GM12878 (cell line): ENCODE data around the gene NDST3. TPM values are rescaled to one million over a fixed set of nuclear protein-coding genes. Genes with fewer than 3 reads are reported as not detected.

Experiments used
- ATAC-seq: fragments of 200-7000 bp; cut with Tn5 transposase; 3 replicates; pipeline ENCODE4 v1.9.1; 2020; ENCODE audit warnings: mild to moderate bottlenecking, moderate library complexity
- BruUV-seq: library from RNA; stranded (reverse); fragments of 400-500 nt; replicated peaks from 2 replicates; lab custom pipeline; 2021; lab: Mats Ljungman, UMichigan
- CTCF ChIA-PET: fragments of 300-600 bp; sonication (Branson Sonifier 250); formaldehyde crosslinking; extraction: SDS; loops from one replicate; lab custom pipeline; 2021; ENCODE audit warnings: inconsistent platforms; lab: Yijun Ruan, JAX
- POLR2A ChIA-PET: fragments of 350-600 bp; formaldehyde crosslinking; extraction: SDS; loops from one replicate; lab custom pipeline; 2021; ENCODE audit warnings: inconsistent platforms; lab: Charles Lee
- RAD21 ChIA-PET: fragments of 300-600 bp; sonication (Branson Sonifier 250); formaldehyde crosslinking; loops from one replicate; lab custom pipeline; 2023; ENCODE audit warnings: antibody characterized with exemption; ENCODE audit not compliant: unreplicated experiment; lab: Charles Lee
- SMC1A ChIA-PET: fragments of 300-600 bp; sonication (Branson Sonifier 250); formaldehyde crosslinking; loops from one replicate; lab custom pipeline; 2023; ENCODE audit not compliant: unreplicated experiment, uncharacterized antibody; lab: Charles Lee
- DNase-seq: peaks from one replicate; pipeline ENCODE4 v3.0.0-alpha.2; 2011; ENCODE audit warnings: low read depth, low spot score
- FAIRE-seq: peaks from 3 replicates; lab custom pipeline; 2011; peaks lifted over from hg19 to GRCh38; lab: Jason Lieb, UNC
- H2AFZ ChIP-seq: 2 replicates; pipeline ENCODE4 v1.6.0; 2011; ENCODE audit warnings: low read depth, low read length, control low read depth; ENCODE audit not compliant: control insufficient read depth
- H3K27ac ChIP-seq: 2 replicates; pipeline ENCODE4 v1.5.1; 2011; ENCODE audit warnings: control low read depth; ENCODE audit not compliant: control insufficient read depth, insufficient read depth
- H3K27me3 ChIP-seq, 2 experiments: replicated peaks in 1 of 2; 2 replicates each; pipeline versions ENCODE4 v1.6.0 to v1.6.1; 2011; ENCODE audit warnings: low read length in 1 of 2; ENCODE audit not compliant: control insufficient read depth in 2 of 2, insufficient read depth in 2 of 2
- H3K36me3 ChIP-seq, 2 experiments: 2 replicates each; pipeline ENCODE4 v1.5.1; 2011; ENCODE audit warnings: low read length in 1 of 2; ENCODE audit not compliant: control insufficient read depth in 2 of 2, insufficient read depth in 2 of 2
- H3K4me1 ChIP-seq: 2 replicates; pipeline ENCODE4 v1.6.1; 2011; ENCODE audit warnings: mild to moderate bottlenecking, low read length, moderate library complexity, mixed read lengths; ENCODE audit not compliant: control insufficient read depth, insufficient read depth
- H3K4me2 ChIP-seq: 2 replicates; pipeline ENCODE4 v1.6.0; 2011; ENCODE audit warnings: control low read depth; ENCODE audit not compliant: control insufficient read depth, insufficient read depth
- H3K4me3 ChIP-seq: fragments of 200-600 bp; sonication (generic); 2 replicates; pipeline ENCODE4 v1.5.1; 2016
- H3K79me2 ChIP-seq: 2 replicates; pipeline ENCODE4 v1.6.0; 2011; ENCODE audit warnings: low read length; ENCODE audit not compliant: control insufficient read depth, insufficient read depth
- H3K9ac ChIP-seq: 2 replicates; pipeline ENCODE4 v1.8.0; 2011; ENCODE audit warnings: low read length, control low read depth, mixed read lengths; ENCODE audit not compliant: control insufficient read depth, insufficient read depth
- H3K9me3 ChIP-seq: replicated peaks from 3 replicates; pipeline ENCODE4 v1.5.1; 2011; ENCODE audit warnings: mild to moderate bottlenecking, low read length; ENCODE audit not compliant: control insufficient read depth, insufficient read depth
- H4K20me1 ChIP-seq: 2 replicates; pipeline ENCODE4 v1.6.0; 2011; ENCODE audit not compliant: control insufficient read depth, insufficient read depth
- E4F1 ChIP-seq: fragments of 450-650 bp; IDR thresholded peaks from 2 replicates; pipeline ENCODE4 v1.6.1; 2018; ENCODE audit warnings: borderline replicate concordance, mild to moderate bottlenecking; ENCODE audit not compliant: partially characterized antibody
- EGR1 ChIP-seq, 2 experiments: IDR thresholded peaks; 1 replicate in 1 of 2; 2 replicates in 1 of 2; pipeline ENCODE4 v1.6.1; 2011 to 2012; ENCODE audit warnings: low read depth in 2 of 2, low read length in 2 of 2, borderline replicate concordance in 1 of 2, mild to moderate bottlenecking in 1 of 2, moderate library complexity in 1 of 2
- IKZF2 ChIP-seq, 2 experiments: fragments of 450-650 bp; IDR thresholded peaks; 2 replicates each; pipeline ENCODE4 v1.6.1; 2017; ENCODE audit warnings: mild to moderate bottlenecking in 2 of 2, moderate library complexity in 2 of 2
- KAT2A ChIP-seq: conservative IDR thresholded peaks from 2 replicates; pipeline ENCODE4 v1.6.1; 2011; ENCODE audit warnings: low read depth, low read length; ENCODE audit not compliant: control insufficient read depth
- MAX ChIP-seq: IDR thresholded peaks from 2 replicates; pipeline ENCODE4 v1.6.1; 2012; ENCODE audit warnings: low read depth, low read length, improper control_type of control experiment
- MYC ChIP-seq: IDR thresholded peaks from 2 replicates; pipeline ENCODE4 v1.6.1; 2011; ENCODE audit warnings: mild to moderate bottlenecking, low read length, moderate library complexity, inconsistent platforms; ENCODE audit not compliant: insufficient read depth, insufficient replicate concordance, insufficient read length, severe bottlenecking
- NFYA ChIP-seq: IDR thresholded peaks from 2 replicates; pipeline ENCODE4 v1.6.1; 2011; ENCODE audit warnings: low read depth, mild to moderate bottlenecking, low read length, improper control_type of control experiment, borderline replicate concordance
- NKRF ChIP-seq: fragments of 450-650 bp; conservative IDR thresholded peaks from 2 replicates; pipeline ENCODE4 v1.6.1; 2017; ENCODE audit warnings: mild to moderate bottlenecking, moderate library complexity
- POLR2A ChIP-seq: IDR thresholded peaks from 2 replicates; pipeline ENCODE4 v1.6.1; 2011; ENCODE audit warnings: low read depth, mild to moderate bottlenecking, low read length
- POLR2AphosphoS2 ChIP-seq: IDR thresholded peaks from 2 replicates; pipeline ENCODE4 v1.6.1; 2011; ENCODE audit warnings: low read depth, mild to moderate bottlenecking, low read length, improper control_type of control experiment, moderate library complexity
- RB1 ChIP-seq: fragments of 450-650 bp; formaldehyde crosslinking; IDR thresholded peaks from 2 replicates; pipeline ENCODE4 v1.6.1; 2017; ENCODE audit warnings: mild to moderate bottlenecking, borderline replicate concordance
- RBBP5 ChIP-seq: fragments of 200-600 bp; sonication (generic); conservative IDR thresholded peaks from 2 replicates; pipeline ENCODE4 v1.6.1; 2016
- RCOR1 ChIP-seq: conservative IDR thresholded peaks from 2 replicates; pipeline ENCODE4 v1.6.1; 2012; ENCODE audit warnings: low read depth, low read length, improper control_type of control experiment
- SIN3A ChIP-seq: IDR thresholded peaks from 2 replicates; pipeline ENCODE4 v1.6.1; 2012; ENCODE audit warnings: low read depth, low read length, improper control_type of control experiment
- SUZ12 ChIP-seq: fragments of 200-600 bp; sonication (generic); IDR thresholded peaks from one replicate; pipeline ENCODE4 v1.6.1; 2018; ENCODE audit warnings: antibody characterized with exemption, mild to moderate bottlenecking; ENCODE audit not compliant: unreplicated experiment
- ZNF622 ChIP-seq: fragments of 450-650 bp; IDR thresholded peaks from 2 replicates; pipeline ENCODE4 v1.6.1; 2017; ENCODE audit warnings: mild to moderate bottlenecking, inconsistent platforms
- WGBS: methylation state at CpG from one replicate; pipeline ENCODE4 v1.1.6; 2016; ENCODE audit warnings: low lambda C conversion rate; ENCODE audit not compliant: insufficient replicate concordance, insufficient coverage; ENCODE audit errors: missing lambda C conversion rate; 5-methylcytosine and 5-hydroxymethylcytosine counted together
- in situ Hi-C: fragments of 300-500 bp; cut with MboI; formaldehyde crosslinking; loops from 9 replicates; pipeline ENCODE4 v1.14.3; 2018; ENCODE audit warnings: mixed read lengths
- intact Hi-C: fragments of 100-400 bp; cut with micrococcal nuclease; formaldehyde crosslinking; loops from one replicate; pipeline ENCODE4 v1.14.2; 2022; ENCODE audit not compliant: unreplicated experiment
- polyA plus RNA-seq, 11 experiments: library from polyadenylated mRNA; depleted of rRNA in 4 of 11; unstranded in 6 of 11; stranded (reverse) in 5 of 11; fragments of >200 nt; fragmentation: Nextera tagmentation in 4 of 11; fragmentation: Illumina TruSeq in 1 of 11; extraction: Ambion mirVana in 4 of 11; extraction: Trizol in 1 of 11; gene quantifications; 1 replicate in 1 of 11; 2 replicates in 10 of 11; pipeline versions ENCODE4 v1.2.1 to v1.2.3, GENCODE V29; 2011 to 2016; ENCODE audit warnings: inconsistent platforms in 2 of 11, missing spikeins in 2 of 11, low read depth in 1 of 11
- total RNA-seq, 4 experiments: library from RNA; depleted of rRNA in 3 of 4; stranded (reverse); fragments of >200 nt in 3 of 4; fragmentation: Illumina TruSeq in 1 of 4; extraction: Trizol in 1 of 4; gene quantifications; 2 replicates each; pipeline versions ENCODE4 v1.2.1 to v1.2.3, GENCODE V29; 2013 to 2021

The NDST3 gene
- total and polyA plus RNA-seq, 10 of the 15 experiments (the other 5 are each of a cell fraction or from before 2014, with no cell fraction given): 0.03 TPM; not detected in 8

GRCh38 chr4:118264096-118264495 lies 229.8 kb downstream of the NDST3 start:
- H3K36me3 ChIP-seq: no peaks in the 10 kb centered on the region
- H3K79me2 ChIP-seq: no peaks in the 10 kb centered on the region
- no peak overlapping the region for H3K4me3 ChIP-seq
- in situ Hi-C loops: loop anchor here (25.0 kb wide), 2 partner anchors 1127 to 1902 kb away; no protein-coding TSS in a partner anchor
- no peaks in the 10 kb centered on the region; a peak in 2 of 4 replicates for H3K27me3 ChIP-seq
- ChIA-PET CTCF (interaction anchor here (0.8 to 1.4 kb wide), 2 partner anchors 8 to 10 kb away, joined by 3 read pairs; no protein-coding TSS in a partner anchor), SMC1A (interaction anchor here (1.4 kb wide), 2 partner anchors 9 to 13 kb away, joined by 4 to 6 read pairs; no protein-coding TSS in a partner anchor), POLR2A (no interaction called here)
- intact Hi-C loops: no loop called here
- 31% methylated on average over 3 of the region's 3 CpGs for WGBS
- DNase-seq: no peak
- no TSS peak for BruUV-seq
- ATAC-seq: no peak
- no peaks in the 10 kb centered on the region; the same call in 2 of the 3 replicates for H3K9me3 ChIP-seq
- H3K4me1 ChIP-seq: no peaks in the 10 kb centered on the region
- no peak for FAIRE-seq
- TF ChIP-seq POLR2AphosphoS2 (no peak), RBBP5 (no peak), NKRF (no peak), KAT2A (no peak), E4F1 (no peak), RCOR1 (no peak), EGR1 (IDR thresholded peaks at IDR 0.05; ENCODE audit: borderline replicate concordance in 1 of 2, low read depth in 2 of 2, low read length in 2 of 2) (no peak), ZNF622 (no peak), NFYA (no peak), RB1 (no peak), MAX (no peak), MYC (no peak), POLR2A (no peak), SIN3A (no peak), IKZF2 (IDR thresholded peaks at IDR 0.05) (no peak), SUZ12 (no peak)
- TF ChIP-seq, all 136 proteins: peak for 0
- Histone ChIP-seq H3K27ac (no peak overlapping the region), H3K9ac (no peak overlapping the region), H3K4me2 (no peak overlapping the region), H4K20me1 (no peaks in the 10 kb centered on the region), H2AFZ (no peak overlapping the region)
- RAD21 ChIA-PET: no interaction called here
